RWPE1 (cell line): ENCODE results near the gene VIPAS39.

Experiments used
- CTCF ChIA-PET: fragments of 350-600 bp; sonication (Branson Sonifier 250); formaldehyde crosslinking; extraction: SDS; loops from one replicate; lab custom pipeline; 2021; lab: Yijun Ruan, JAX
- POLR2A ChIA-PET: fragments of 400-600 bp; formaldehyde crosslinking; extraction: SDS; loops from one replicate; lab custom pipeline; 2020; ENCODE audit warnings: antibody characterized with exemption; ENCODE audit not compliant: low non-redundant PET; lab: Yijun Ruan, JAX
- DNase-seq: peaks from one replicate; pipeline ENCODE4 v3.0.0; 2012; ENCODE audit warnings: low spot score
- H3K27ac ChIP-seq: fragments of 450-650 bp; 2 replicates; pipeline ENCODE4 v1.5.1; 2017
- TF ChIP-seq, protein P1 (sequence below): fragments of 450-650 bp; conservative IDR thresholded peaks from 2 replicates; pipeline ENCODE4 v1.5.1; 2017; ENCODE audit warnings: low read depth, mild to moderate bottlenecking

The VIPAS39 gene

DNA sequence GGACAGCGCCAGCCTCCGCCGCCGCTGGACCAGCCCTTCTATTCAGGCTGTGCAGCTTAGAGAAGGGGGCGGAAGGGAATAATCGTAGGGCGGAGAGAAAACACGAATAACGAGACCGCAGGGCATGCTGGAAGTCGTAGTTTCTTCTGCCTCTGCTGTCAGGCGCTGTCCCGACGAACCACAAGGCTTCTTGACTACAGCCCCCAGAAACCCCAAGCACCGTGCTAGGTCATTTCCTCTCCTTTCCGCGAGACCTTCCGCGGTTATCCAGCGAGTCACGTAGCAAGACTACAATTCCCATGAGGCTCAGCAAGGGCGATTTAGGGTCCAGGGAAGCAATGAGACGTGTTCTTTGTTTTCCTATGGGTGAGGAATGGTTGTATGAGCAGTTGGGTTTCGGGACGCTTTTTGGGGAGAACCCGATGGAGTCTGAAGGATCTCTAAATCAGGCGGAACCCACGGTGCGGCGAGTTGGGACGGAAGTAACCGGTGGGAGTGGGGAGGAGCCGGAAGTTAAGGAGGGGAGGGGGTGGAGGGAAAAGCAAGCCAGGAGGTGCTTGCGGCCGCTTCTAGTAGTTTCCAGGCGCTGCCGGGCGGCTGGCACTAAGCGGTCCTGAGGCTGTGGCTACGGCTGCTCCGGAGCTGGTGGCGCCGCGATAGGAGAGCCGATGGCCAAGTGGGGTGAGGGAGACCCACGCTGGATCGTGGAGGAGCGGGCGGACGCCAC is at the start of gene VIPAS39, which contains the start of gene AHSA1:
TSS of gene VIPAS39 (minus strand) at position 80 of the 727 bp plus-strand sequence. CDS start 3,499 bp downstream, outside the sequence.
TSS of gene AHSA1 (plus strand) at position 572 of the 727 bp plus-strand sequence. CDS start at position 669, 97 bp downstream.
- H3K27ac ChIP-seq: peak within 1 kb of the TSS; percentile 92
- TF ChIP-seq, protein P1, sequence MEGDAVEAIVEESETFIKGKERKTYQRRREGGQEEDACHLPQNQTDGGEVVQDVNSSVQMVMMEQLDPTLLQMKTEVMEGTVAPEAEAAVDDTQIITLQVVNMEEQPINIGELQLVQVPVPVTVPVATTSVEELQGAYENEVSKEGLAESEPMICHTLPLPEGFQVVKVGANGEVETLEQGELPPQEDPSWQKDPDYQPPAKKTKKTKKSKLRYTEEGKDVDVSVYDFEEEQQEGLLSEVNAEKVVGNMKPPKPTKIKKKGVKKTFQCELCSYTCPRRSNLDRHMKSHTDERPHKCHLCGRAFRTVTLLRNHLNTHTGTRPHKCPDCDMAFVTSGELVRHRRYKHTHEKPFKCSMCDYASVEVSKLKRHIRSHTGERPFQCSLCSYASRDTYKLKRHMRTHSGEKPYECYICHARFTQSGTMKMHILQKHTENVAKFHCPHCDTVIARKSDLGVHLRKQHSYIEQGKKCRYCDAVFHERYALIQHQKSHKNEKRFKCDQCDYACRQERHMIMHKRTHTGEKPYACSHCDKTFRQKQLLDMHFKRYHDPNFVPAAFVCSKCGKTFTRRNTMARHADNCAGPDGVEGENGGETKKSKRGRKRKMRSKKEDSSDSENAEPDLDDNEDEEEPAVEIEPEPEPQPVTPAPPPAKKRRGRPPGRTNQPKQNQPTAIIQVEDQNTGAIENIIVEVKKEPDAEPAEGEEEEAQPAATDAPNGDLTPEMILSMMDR: no peak
- ChIA-PET POLR2A (no interaction called here), CTCF (interaction anchor here (0.8 to 1.2 kb wide), 3 partner anchors 20 to 40 kb away, joined by 3 to 5 read pairs (median 3); no protein-coding TSS in a partner anchor)
- DNase-seq: peak; percentile 93

DNA sequence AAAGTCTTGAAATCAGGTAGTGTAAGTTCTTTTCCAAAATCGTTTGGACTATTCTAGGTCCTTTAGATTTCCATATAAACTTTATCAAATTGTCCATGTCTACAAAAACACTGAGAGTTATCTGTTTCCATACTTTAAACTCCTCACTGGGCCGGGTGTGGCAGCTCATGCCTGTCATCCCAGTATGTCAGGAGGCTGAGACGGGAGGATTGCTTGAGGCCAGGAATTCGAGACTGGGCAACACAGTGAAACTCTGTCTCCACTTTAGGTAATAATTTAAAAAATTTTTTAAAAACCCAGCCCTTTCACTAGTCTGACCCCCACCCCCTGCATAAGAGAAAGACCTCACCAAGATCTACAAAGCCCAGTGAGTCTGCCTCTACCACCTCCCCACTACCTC is 47.6 kb upstream of the VIPAS39 start:
- no peak for DNase-seq
- no peak overlapping the region for H3K27ac ChIP-seq
- TF ChIP-seq, protein P1: no peak
- ChIA-PET POLR2A (no interaction called here), CTCF (interaction anchor here (1.2 kb wide), 1 partner anchor 18 kb away, joined by 3 read pairs; no protein-coding TSS in a partner anchor)

DNA sequence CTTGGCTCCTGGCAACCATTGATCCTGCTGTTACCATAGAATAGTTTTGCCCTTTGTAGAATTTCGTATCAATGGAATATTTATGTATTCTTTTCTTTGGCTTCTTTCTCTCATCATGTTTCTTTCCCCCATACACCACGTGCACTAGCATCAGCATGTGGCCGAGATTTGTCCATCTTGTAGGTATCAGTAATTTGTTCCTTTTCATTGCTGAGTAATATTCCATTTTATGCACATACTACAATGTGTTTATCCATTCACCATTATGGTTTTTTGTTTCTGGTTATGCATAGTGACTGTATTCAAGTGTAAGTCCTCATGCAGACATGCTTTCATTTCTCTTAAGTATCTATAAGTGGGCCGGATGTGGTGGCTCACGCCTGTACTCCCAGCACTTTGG is 45.7 kb upstream of the VIPAS39 start:
- TF ChIP-seq, protein P1: no peak
- DNase-seq: no peak
- no peak overlapping the region for H3K27ac ChIP-seq
- CTCF ChIA-PET: interaction anchor here (0.6 kb wide), 2 partner anchors 42 to 96 kb away, joined by 3 read pairs; no protein-coding TSS in a partner anchor
- POLR2A ChIA-PET: no interaction called here

DNA sequence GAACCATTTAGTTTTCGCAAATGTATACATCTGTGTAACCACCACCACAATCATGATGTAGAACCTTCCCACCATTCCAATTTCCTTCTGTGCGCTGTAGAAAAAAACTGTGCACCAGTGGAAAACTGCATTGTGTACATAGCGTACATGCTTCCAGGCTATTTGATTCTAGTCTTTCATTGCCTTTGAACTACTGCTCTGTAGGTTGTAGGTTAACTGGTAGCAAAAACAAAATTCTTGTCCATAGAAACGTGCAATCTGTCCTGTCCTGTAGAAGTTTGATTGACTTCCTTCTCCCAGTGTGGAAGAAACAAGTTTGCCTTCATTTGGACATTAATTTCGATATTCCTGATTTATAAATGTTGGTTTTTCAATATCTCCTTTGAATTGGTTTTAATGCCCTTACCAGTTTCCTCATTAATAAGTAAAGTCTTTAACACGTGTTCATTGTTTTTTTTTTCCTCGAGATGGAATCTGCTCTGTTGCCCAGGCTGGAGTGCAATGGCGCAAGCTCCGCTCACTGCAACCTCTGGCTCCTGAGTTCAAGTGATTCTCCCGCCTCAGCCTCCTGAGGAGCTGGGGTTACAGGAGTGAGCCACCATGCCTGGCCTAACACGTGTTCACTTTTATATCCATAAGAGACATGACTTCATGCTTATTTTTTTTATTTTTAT is 44.8 kb upstream of the VIPAS39 start:
- no peak overlapping the region for H3K27ac ChIP-seq
- CTCF ChIA-PET: interaction anchor here (0.6 kb wide), 1 partner anchor 102 kb away, joined by 4 read pairs; no protein-coding TSS in a partner anchor
- DNase-seq: no peak
- TF ChIP-seq, protein P1: no peak
- POLR2A ChIA-PET: no interaction called here

DNA sequence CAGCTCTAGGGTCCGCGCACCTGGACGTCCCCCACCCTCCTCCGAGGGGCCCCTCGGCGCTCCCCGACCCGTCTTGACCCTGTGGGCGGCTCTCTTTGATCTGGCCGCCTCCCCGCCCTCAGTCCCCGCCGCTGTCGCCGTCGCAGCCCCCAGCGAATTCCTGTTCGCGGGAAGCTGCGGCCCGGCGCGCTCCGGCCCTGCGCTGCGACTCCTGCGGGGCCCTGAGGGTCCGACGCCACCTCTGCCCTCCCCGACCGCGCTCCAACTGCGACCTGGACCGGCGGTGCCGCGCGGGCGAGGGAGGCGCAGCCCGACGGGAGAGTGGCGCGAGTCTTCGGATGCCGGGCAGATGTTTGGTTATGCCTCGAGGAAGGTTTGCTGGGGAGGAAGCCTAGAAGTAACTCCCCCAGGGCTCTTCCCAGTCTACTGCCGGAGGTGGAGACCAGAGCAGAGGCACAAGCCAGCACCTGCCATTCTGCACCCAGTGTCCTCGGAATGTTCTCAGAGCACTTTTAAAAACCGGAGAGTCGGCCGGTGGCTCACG is 41.7 kb upstream of the VIPAS39 start:
- ChIA-PET CTCF (interaction anchor here (0.6 kb wide), 2 partner anchors 9 to 30 kb away, joined by 3 to 4 read pairs; no protein-coding TSS in a partner anchor), POLR2A (no interaction called here)
- no peak overlapping the region for H3K27ac ChIP-seq
- TF ChIP-seq, protein P1: no peak
- no peak for DNase-seq
